H9 (cell line): ENCODE data around the gene CDH4. TPM values are rescaled to one million over a fixed set of nuclear protein-coding genes. Genes with fewer than 3 reads are reported as not detected.

Experiments used
- DNase-seq: peaks from one replicate; pipeline ENCODE4 v3.0.0-alpha.2; 2017
- H2AFZ ChIP-seq: one replicate; pipeline ENCODE4 v1.6.1; 2013; ENCODE audit warnings: mild to moderate bottlenecking, low read length, control low read depth, moderate library complexity
- H2AK5ac ChIP-seq: 2 replicates; pipeline ENCODE4 v1.6.1; 2013; ENCODE audit warnings: low read length, control low read depth, mixed read lengths; ENCODE audit not compliant: insufficient read length
- H2BK120ac ChIP-seq: one replicate; pipeline ENCODE4 v1.6.1; 2013; ENCODE audit warnings: low read depth, mild to moderate bottlenecking, low read length, control low read depth, inconsistent platforms; ENCODE audit not compliant: poor library complexity, severe bottlenecking
- H2BK12ac ChIP-seq: 2 replicates; pipeline ENCODE4 v1.6.1; 2013; ENCODE audit warnings: low read length, control low read depth, mixed read lengths, low read depth; ENCODE audit not compliant: insufficient read length
- H2BK15ac ChIP-seq: 2 replicates; pipeline ENCODE4 v1.6.1; 2013; ENCODE audit warnings: low read depth, low read length, control low read depth
- H2BK20ac ChIP-seq: one replicate; pipeline ENCODE4 v1.6.1; 2013; ENCODE audit warnings: low read depth, mild to moderate bottlenecking, low read length, control low read depth, inconsistent platforms; ENCODE audit not compliant: poor library complexity, severe bottlenecking
- H2BK5ac ChIP-seq: 2 replicates; pipeline ENCODE4 v1.6.1; 2013; ENCODE audit warnings: low read length, control low read depth, mixed read lengths; ENCODE audit not compliant: insufficient read length
- H3K14ac ChIP-seq: 2 replicates; pipeline ENCODE4 v1.6.1; 2013; ENCODE audit warnings: low read length, control low read depth; ENCODE audit not compliant: insufficient read depth
- H3K18ac ChIP-seq: 2 replicates; pipeline ENCODE4 v1.6.1; 2013; ENCODE audit warnings: low read depth, mild to moderate bottlenecking, mixed read lengths, low read length, control low read depth; ENCODE audit not compliant: insufficient read length
- H3K23ac ChIP-seq: 2 replicates; pipeline ENCODE4 v1.6.1; 2013; ENCODE audit warnings: low read length, control low read depth, mixed read lengths, low read depth; ENCODE audit not compliant: insufficient read length
- H3K23me2 ChIP-seq: 2 replicates; pipeline ENCODE4 v1.6.1; 2013; ENCODE audit warnings: low read depth, mild to moderate bottlenecking, mixed read lengths, low read length, control low read depth; ENCODE audit not compliant: insufficient read length, poor library complexity, severe bottlenecking
- H3K27ac ChIP-seq: 2 replicates; pipeline ENCODE4 v1.5.1; 2013; ENCODE audit warnings: low read length, control low read depth, mixed read lengths, low read depth; ENCODE audit not compliant: insufficient read length
- H3K27me3 ChIP-seq: 2 replicates; pipeline ENCODE4 v1.6.1; 2013; ENCODE audit warnings: low read length, control low read depth, inconsistent platforms; ENCODE audit not compliant: insufficient read depth
- H3K4ac ChIP-seq: 2 replicates; pipeline ENCODE4 v1.6.1; 2013; ENCODE audit warnings: low read depth, mild to moderate bottlenecking, control low read depth, inconsistent platforms, low read length, moderate library complexity
- H3K4me1 ChIP-seq: 2 replicates; pipeline ENCODE4 v1.6.1; 2013; ENCODE audit warnings: low read length, control low read depth, inconsistent platforms; ENCODE audit not compliant: insufficient read depth
- H3K4me2 ChIP-seq: 2 replicates; pipeline ENCODE4 v1.6.1; 2013; ENCODE audit warnings: low read length, control low read depth, mixed read lengths; ENCODE audit not compliant: insufficient read length, insufficient read depth
- H3K56ac ChIP-seq: 2 replicates; pipeline ENCODE4 v1.6.1; 2013; ENCODE audit warnings: low read depth, mild to moderate bottlenecking, mixed read lengths, low read length, control low read depth; ENCODE audit not compliant: insufficient read length
- H3K79me1 ChIP-seq: 2 replicates; pipeline ENCODE4 v1.6.1; 2013; ENCODE audit warnings: low read depth, mild to moderate bottlenecking, moderate library complexity, low read length, control low read depth, inconsistent platforms; ENCODE audit not compliant: insufficient read depth, poor library complexity, severe bottlenecking
- H3K79me2 ChIP-seq: 2 replicates; pipeline ENCODE4 v1.6.1; 2013; ENCODE audit warnings: low read length, control low read depth, inconsistent platforms; ENCODE audit not compliant: insufficient read depth
- H3K9ac ChIP-seq: 2 replicates; pipeline ENCODE4 v1.6.1; 2013; ENCODE audit warnings: low read length, control low read depth, mixed read lengths; ENCODE audit not compliant: insufficient read length; ENCODE audit errors: extremely low read depth
- H3K9me3 ChIP-seq: one replicate; pipeline ENCODE4 v1.6.1; 2013; ENCODE audit warnings: low read depth, low read length, inconsistent platforms; ENCODE audit not compliant: control insufficient read depth
- H3T11ph ChIP-seq: one replicate; pipeline ENCODE4 v1.6.1; 2013; ENCODE audit warnings: mild to moderate bottlenecking, low read length, control low read depth, inconsistent platforms
- H4K20me1 ChIP-seq: one replicate; pipeline ENCODE4 v1.6.1; 2013; ENCODE audit not compliant: control insufficient read depth, insufficient read length, insufficient read depth
- H4K5ac ChIP-seq: 2 replicates; pipeline ENCODE4 v1.6.1; 2013; ENCODE audit warnings: low read depth, mild to moderate bottlenecking, mixed read lengths, low read length, control low read depth; ENCODE audit not compliant: insufficient read length
- H4K8ac ChIP-seq: replicated peaks from 2 replicates; pipeline ENCODE4 v1.6.1; 2013; ENCODE audit warnings: low read length, control low read depth, mixed read lengths, low read depth; ENCODE audit not compliant: insufficient read length
- H4K91ac ChIP-seq: 2 replicates; pipeline ENCODE4 v1.6.1; 2013; ENCODE audit warnings: low read depth, mild to moderate bottlenecking, moderate library complexity, mixed read lengths, low read length, control low read depth; ENCODE audit not compliant: insufficient read length
- H3K27ac Mint-ChIP-seq, 3 experiments: 2 replicates in 2 of 3; 3 replicates in 1 of 3; pipeline ENCODE4 v1.8.0; 2020 to 2021; ENCODE audit warnings: mixed read lengths in 3 of 3, mild to moderate bottlenecking in 1 of 3, moderate library complexity in 1 of 3
- H3K27me3 Mint-ChIP-seq: 2 replicates; pipeline ENCODE4 v1.8.0; 2021; ENCODE audit warnings: low read depth, mild to moderate bottlenecking, moderate library complexity, mixed read lengths
- H3K36me3 Mint-ChIP-seq, 3 experiments: 2 replicates in 2 of 3; 3 replicates in 1 of 3; pipeline ENCODE4 v1.8.0; 2020 to 2021; ENCODE audit warnings: low read depth in 3 of 3, mixed read lengths in 3 of 3; ENCODE audit not compliant: insufficient read depth in 1 of 3
- H3K4me1 Mint-ChIP-seq, 2 experiments: 2 replicates each; pipeline ENCODE4 v1.8.0; 2020; ENCODE audit warnings: mixed read lengths in 2 of 2
- H3K4me3 Mint-ChIP-seq, 2 experiments: 2 replicates in 1 of 2; 3 replicates in 1 of 2; pipeline ENCODE4 v1.8.0; 2020 to 2021; ENCODE audit warnings: mild to moderate bottlenecking in 2 of 2, mixed read lengths in 2 of 2, moderate library complexity in 1 of 2
- H3K9me3 Mint-ChIP-seq, 2 experiments: 2 replicates in 1 of 2; 3 replicates in 1 of 2; pipeline ENCODE4 v1.8.0; 2020; ENCODE audit warnings: mild to moderate bottlenecking in 2 of 2, mixed read lengths in 2 of 2, moderate library complexity in 1 of 2
- CTCF ChIP-seq: fragments of 200-600 bp; sonication (generic); conservative IDR thresholded peaks from 3 replicates; pipeline ENCODE4 v1.8.0; 2021; ENCODE audit warnings: antibody characterized with exemption, mild to moderate bottlenecking
- WGBS: extraction: QIAGEN DNeasy Blood & Tissue Kit; methylation state at CpG from one replicate; pipeline ENCODE4 v1.1.7; 2013; ENCODE audit warnings: missing lambda C conversion rate, low lambda C conversion rate, mixed read lengths; ENCODE audit not compliant: insufficient read length; ENCODE audit errors: extremely low coverage; 5-methylcytosine and 5-hydroxymethylcytosine counted together
- total RNA-seq: library from RNA; stranded (reverse); gene quantifications from 2 replicates; pipeline ENCODE4 v1.2.1, GENCODE V29; 2021

Gene CDH4
- total RNA-seq, 1 experiment from 2014 or later, result 3.0 TPM

DNA sequence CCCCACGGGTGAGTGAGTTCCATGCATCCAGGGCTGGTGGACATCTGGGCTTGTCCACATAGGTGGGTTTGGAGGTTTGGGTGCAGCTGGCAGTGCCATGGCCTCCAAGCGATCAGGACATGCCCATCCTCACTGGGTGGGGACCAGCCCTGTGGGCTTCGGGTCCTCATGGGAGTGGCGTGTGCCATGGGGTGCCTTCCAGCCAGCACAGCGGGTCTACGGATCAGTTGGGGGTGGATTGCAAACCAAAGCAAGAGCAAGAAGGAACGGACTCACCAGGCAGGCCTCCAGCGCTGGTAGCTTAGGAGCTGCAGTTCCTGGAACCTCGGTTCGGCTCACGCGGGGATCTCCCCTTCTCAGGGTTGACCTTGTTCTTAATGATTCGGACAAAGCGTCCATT lies 449.3 kb downstream of the CDH4 start:
- H3K79me2 ChIP-seq, result no peaks in the 10 kb centered on the region
- H3K9ac ChIP-seq, result no peak overlapping the region
- H3K4ac ChIP-seq, result no peak overlapping the region
- no peak overlapping the region for H3K4me3 Mint-ChIP-seq
- no peak overlapping the region for H2AFZ ChIP-seq
- H4K20me1 ChIP-seq, result no peaks in the 10 kb centered on the region
- no peak overlapping the region for H3K56ac ChIP-seq
- H3K4me1 Mint-ChIP-seq, result no peaks in the 10 kb centered on the region
- H3K4me2 ChIP-seq, result no peak overlapping the region
- H3K9me3 ChIP-seq, result no peaks in the 10 kb centered on the region
- H3K14ac ChIP-seq, result no peak overlapping the region
- H4K91ac ChIP-seq, result no peak overlapping the region
- H3K27ac Mint-ChIP-seq, result no peak overlapping the region
- no peak overlapping the region for H4K5ac ChIP-seq
- H3K23me2 ChIP-seq, result no peaks in the 10 kb centered on the region
- no peaks in the 10 kb centered on the region for H3K4me1 ChIP-seq
- no peak for DNase-seq
- TF ChIP-seq CTCF, result no peak
- H3K27me3 ChIP-seq, result no peaks in the 10 kb centered on the region; the same call in 1 of the 2 replicates
- no peak overlapping the region for H3K27ac ChIP-seq
- H3K9me3 Mint-ChIP-seq, result peaks cover 0 to 2% of the 10 kb centered on the region in 2 experiments; a peak in 1 of 5 replicates
- H2BK12ac ChIP-seq, result no peak overlapping the region
- no peaks in the 10 kb centered on the region; a peak in 1 of 7 replicates for H3K36me3 Mint-ChIP-seq
- no CpG with 5 or more reads among the region's 14 CpGs for WGBS
- no peaks in the 10 kb centered on the region for H3K79me1 ChIP-seq
- no peak overlapping the region for H2BK15ac ChIP-seq
- H3K23ac ChIP-seq, result no peak overlapping the region
- H2BK20ac ChIP-seq, result no peak overlapping the region
- H2BK5ac ChIP-seq, result no peak overlapping the region
- H3K27me3 Mint-ChIP-seq, result peaks cover 59% of the 10 kb centered on the region
- no peak overlapping the region for H4K8ac ChIP-seq
- H3K18ac ChIP-seq, result no peak overlapping the region
- no peak overlapping the region for H2AK5ac ChIP-seq
- no peak overlapping the region for H3T11ph ChIP-seq
- H2BK120ac ChIP-seq, result no peak overlapping the region
